H1 (cell line): ENCODE data around the gene SPECC1. TPM values are rescaled to one million over a fixed set of nuclear protein-coding genes. Genes with fewer than 3 reads are reported as not detected.

Experiments
- CTCF ChIA-PET: fragments of 300-600 bp; sonication (Branson Sonifier 250); formaldehyde crosslinking; loops from one replicate; lab custom pipeline; 2021; ENCODE audit not compliant: partially characterized antibody; lab: Charles Lee
- POLR2A ChIA-PET: fragments of 300-600 bp; sonication (Branson Sonifier 250); formaldehyde crosslinking; loops from one replicate; lab custom pipeline; 2021; ENCODE audit warnings: inconsistent platforms; ENCODE audit not compliant: partially characterized antibody; lab: Charles Lee
- DNase-seq, 2 experiments: peaks; one replicate each; pipeline versions ENCODE4 v3.0.0 to v3.0.0-alpha.2; 2010 to 2022; ENCODE audit warnings: low spot score in 2 of 2, low read depth in 1 of 2, mixed read lengths in 1 of 2
- FAIRE-seq: peaks from 2 replicates; lab custom pipeline; 2011; peaks lifted over from hg19 to GRCh38; lab: Jason Lieb, UNC
- H2AFZ ChIP-seq: 2 replicates; pipeline ENCODE4 v1.8.1; 2012; ENCODE audit warnings: low read length, inconsistent platforms
- H2AK5ac ChIP-seq: 2 replicates; pipeline ENCODE4 v1.6.1; 2013; ENCODE audit warnings: low read depth, low read length
- H2BK120ac ChIP-seq: replicated peaks from 2 replicates; pipeline ENCODE3; 2013; ENCODE audit warnings: low read depth, low read length, inconsistent platforms
- H2BK12ac ChIP-seq: 2 replicates; pipeline ENCODE4 v1.6.1; 2013; ENCODE audit warnings: low read depth, low read length
- H2BK15ac ChIP-seq: 2 replicates; pipeline ENCODE4 v1.6.1; 2013; ENCODE audit warnings: low read length
- H2BK20ac ChIP-seq: 2 replicates; pipeline ENCODE4 v1.6.1; 2013; ENCODE audit warnings: low read length
- H2BK5ac ChIP-seq: 2 replicates; pipeline ENCODE4 v1.6.1; 2013; ENCODE audit warnings: low read depth, low read length
- H3K14ac ChIP-seq: 2 replicates; pipeline ENCODE4 v1.6.1; 2013; ENCODE audit warnings: inconsistent platforms; ENCODE audit not compliant: insufficient read length
- H3K18ac ChIP-seq: 2 replicates; pipeline ENCODE4 v1.6.1; 2013; ENCODE audit warnings: low read length; ENCODE audit errors: extremely low read depth
- H3K23ac ChIP-seq: 2 replicates; pipeline ENCODE4 v1.6.1; 2013; ENCODE audit warnings: inconsistent platforms; ENCODE audit not compliant: insufficient read length
- H3K23me2 ChIP-seq: 2 replicates; pipeline ENCODE4 v1.6.1; 2013; ENCODE audit warnings: low read depth, low read length
- H3K27ac ChIP-seq: 2 replicates; pipeline ENCODE4 v1.6.1; 2011; ENCODE audit warnings: low read depth, low read length, inconsistent platforms
- H3K27me3 ChIP-seq, 4 experiments: replicated peaks in 1 of 4; 1 replicate in 1 of 4; 2 replicates in 3 of 4; pipeline versions ENCODE4 v1.6.1 to v1.8.1; 2011 to 2013; ENCODE audit warnings: low read length in 3 of 4, mild to moderate bottlenecking in 3 of 4, inconsistent platforms in 2 of 4, mixed read lengths in 2 of 4, moderate library complexity in 1 of 4; ENCODE audit not compliant: control insufficient read depth in 3 of 4, insufficient read depth in 3 of 4; ENCODE audit errors: extremely low read depth in 1 of 4
- H3K36me3 ChIP-seq, 4 experiments: 2 replicates each; pipeline versions ENCODE4 v1.6.1 to v1.8.1; 2011 to 2013; ENCODE audit warnings: mild to moderate bottlenecking in 4 of 4, low read length in 3 of 4, moderate library complexity in 2 of 4, control low read depth in 1 of 4, inconsistent platforms in 1 of 4; ENCODE audit not compliant: insufficient read depth in 4 of 4, control insufficient read depth in 2 of 4
- H3K4ac ChIP-seq: replicated peaks from 2 replicates; pipeline ENCODE3; 2013; ENCODE audit warnings: low read length, low read depth, mixed read lengths, inconsistent platforms; ENCODE audit not compliant: insufficient read length
- H3K4me1 ChIP-seq, 4 experiments: replicated peaks in 1 of 4; 1 replicate in 1 of 4; 2 replicates in 3 of 4; pipeline versions ENCODE4 v1.6.1 to v1.8.1; 2011 to 2013; ENCODE audit warnings: low read length in 3 of 4, inconsistent platforms in 2 of 4, mixed read lengths in 1 of 4; ENCODE audit not compliant: insufficient read depth in 4 of 4, control insufficient read depth in 3 of 4
- H3K4me2 ChIP-seq, 2 experiments: 2 replicates each; pipeline versions ENCODE4 v1.6.1 to v1.8.1; 2011 to 2013; ENCODE audit warnings: low read depth in 2 of 2, low read length in 2 of 2, control low read depth in 1 of 2, inconsistent platforms in 1 of 2, mild to moderate bottlenecking in 1 of 2; ENCODE audit not compliant: insufficient read depth in 1 of 2
- H3K4me3 ChIP-seq, 4 experiments: fragments of 200-600, 300-600 bp in 1 of 4; sonication (generic), shearing (Covaris generic), sonication (Bioruptor Twin) in 1 of 4; 2 replicates each; pipeline versions ENCODE4 v1.5.1 to v1.8.1; 2011 to 2016; ENCODE audit warnings: low read length in 4 of 4, low read depth in 3 of 4, control low read depth in 2 of 4, inconsistent platforms in 2 of 4, mild to moderate bottlenecking in 2 of 4, mixed read lengths in 1 of 4, moderate library complexity in 1 of 4; ENCODE audit not compliant: insufficient read depth in 2 of 4; ENCODE audit errors: extremely low read depth in 1 of 4
- H3K56ac ChIP-seq: replicated peaks from 2 replicates; pipeline ENCODE3; 2013; ENCODE audit warnings: low read depth, mild to moderate bottlenecking, mixed read lengths, low read length, inconsistent platforms; ENCODE audit not compliant: insufficient read length
- H3K79me1 ChIP-seq: 2 replicates; pipeline ENCODE4 v1.6.1; 2013; ENCODE audit warnings: low read depth, low read length, control low read depth
- H3K79me2 ChIP-seq, 2 experiments: 2 replicates each; pipeline versions ENCODE4 v1.6.1 to v1.8.1; 2012 to 2013; ENCODE audit warnings: low read length in 2 of 2, mild to moderate bottlenecking in 2 of 2, inconsistent platforms in 1 of 2; ENCODE audit not compliant: insufficient read depth in 2 of 2, control insufficient read depth in 1 of 2
- H3K9ac ChIP-seq, 4 experiments: replicated peaks in 1 of 4; 1 replicate in 1 of 4; 2 replicates in 3 of 4; pipeline versions ENCODE4 v1.6.1 to v1.8.1; 2011 to 2013; ENCODE audit warnings: low read depth in 3 of 4, low read length in 3 of 4, control low read depth in 2 of 4, mild to moderate bottlenecking in 2 of 4, moderate library complexity in 2 of 4, inconsistent platforms in 1 of 4; ENCODE audit errors: extremely low read depth in 1 of 4
- H3K9me3 ChIP-seq, 2 experiments: 2 replicates each; pipeline versions ENCODE4 v1.6.1 to v1.8.1; 2012 to 2013; ENCODE audit warnings: mild to moderate bottlenecking in 2 of 2, moderate library complexity in 2 of 2, control low read depth in 1 of 2, inconsistent platforms in 1 of 2, low read depth in 1 of 2, low read length in 1 of 2, mixed read lengths in 1 of 2; ENCODE audit not compliant: insufficient read depth in 2 of 2
- H4K20me1 ChIP-seq, 2 experiments: replicated peaks in 1 of 2; 2 replicates each; pipeline versions ENCODE3 to v1.8.1; 2011 to 2013; ENCODE audit warnings: inconsistent platforms in 2 of 2, low read length in 2 of 2, mild to moderate bottlenecking in 1 of 2; ENCODE audit not compliant: insufficient read depth in 2 of 2, control insufficient read depth in 1 of 2
- H4K5ac ChIP-seq: 2 replicates; pipeline ENCODE4 v1.6.1; 2013; ENCODE audit warnings: low read length, low read depth, mixed read lengths, inconsistent platforms; ENCODE audit not compliant: insufficient read length
- H4K8ac ChIP-seq: 2 replicates; pipeline ENCODE4 v1.8.0; 2013; ENCODE audit warnings: mild to moderate bottlenecking, moderate library complexity, low read length, inconsistent platforms; ENCODE audit not compliant: insufficient read depth; ENCODE audit errors: extremely low read depth
- H4K91ac ChIP-seq: replicated peaks from 2 replicates; pipeline ENCODE3; 2013; ENCODE audit warnings: low read length, mixed read lengths, inconsistent platforms; ENCODE audit not compliant: insufficient read length
- ASH2L ChIP-seq: fragments of 200-600, 300-600 bp; sonication (generic); IDR thresholded peaks from one replicate; pipeline ENCODE4 v1.7.1; 2017; ENCODE audit warnings: low read length
- CBX5 ChIP-seq: fragments of 300-800, 300-1000 bp; sonication (generic); IDR thresholded peaks from 2 replicates; pipeline ENCODE4 v1.7.1; 2016; ENCODE audit warnings: antibody characterized with exemption, low read length, low read depth
- GABPA ChIP-seq: IDR thresholded peaks from 2 replicates; pipeline ENCODE4 v1.6.1; 2011; ENCODE audit warnings: mild to moderate bottlenecking, low read length, moderate library complexity, borderline replicate concordance; ENCODE audit not compliant: insufficient read depth
- HDAC2 ChIP-seq, 2 experiments: fragments of 300-600 bp in 1 of 2; sonication (generic) in 1 of 2; IDR thresholded peaks; 2 replicates each; pipeline ENCODE4 v1.6.1; 2011 to 2012; ENCODE audit warnings: low read depth in 2 of 2, low read length in 2 of 2, mild to moderate bottlenecking in 2 of 2, moderate library complexity in 2 of 2, borderline replicate concordance in 1 of 2, inconsistent platforms in 1 of 2
- KDM4A ChIP-seq: IDR thresholded peaks from one replicate; pipeline ENCODE4 v1.7.1; 2012; ENCODE audit warnings: low read depth, mild to moderate bottlenecking, moderate library complexity, low read length, inconsistent platforms; ENCODE audit not compliant: severe bottlenecking
- TAF1 ChIP-seq: IDR thresholded peaks from 2 replicates; pipeline ENCODE4 v1.6.1; 2011; ENCODE audit warnings: mild to moderate bottlenecking, low read depth, low read length
- WGBS, 2 experiments: shearing (Covaris generic) in 1 of 2; methylation state at CpG; one replicate each; pipeline versions ENCODE4 v1.1.6 to v1.1.7; 2013 to 2015; ENCODE audit warnings: low lambda C conversion rate in 2 of 2, mixed read lengths in 2 of 2, inconsistent platforms in 1 of 2, low coverage in 1 of 2, missing lambda C conversion rate in 1 of 2; ENCODE audit not compliant: insufficient replicate concordance in 2 of 2, insufficient coverage in 1 of 2, insufficient read length in 1 of 2; ENCODE audit errors: extremely low coverage in 1 of 2, missing lambda C conversion rate in 1 of 2; 5-methylcytosine and 5-hydroxymethylcytosine counted together
- polyA plus RNA-seq, 7 experiments: library from polyadenylated mRNA; depleted of rRNA in 3 of 7; stranded (reverse) in 5 of 7; unstranded in 2 of 7; fragments of >200 nt in 5 of 7; fragments of 200-250 nt in 2 of 7; gene quantifications; 1 replicate in 5 of 7; 2 replicates in 1 of 7; 4 replicates in 1 of 7; pipeline versions ENCODE4 v1.2.1 to v1.2.3, GENCODE V29; 2011 to 2013; ENCODE audit warnings: missing spikeins in 2 of 7, mixed read lengths in 2 of 7
- total RNA-seq: library from RNA; stranded (reverse); fragmentation: NEBNext Ultra II Directional; extraction: Animal tissue kit (Norgen Biotek cat#: 25700); gene quantifications from 2 replicates; pipeline ENCODE4 v1.2.1, GENCODE V29; 2021
- TF ChIP-seq, protein P1 (sequence below): IDR thresholded peaks from 2 replicates; pipeline ENCODE4 v1.6.1; 2011; ENCODE audit warnings: low read length, improper control_type of control experiment
- TF ChIP-seq, protein P2 (sequence below): IDR thresholded peaks from 2 replicates; pipeline ENCODE4 v1.6.1; 2012; ENCODE audit warnings: inconsistent platforms

The SPECC1 gene
- total and polyA plus RNA-seq, 2 of the 8 experiments (the other 6 are each of a cell fraction or from before 2014, with no cell fraction given): 35.8 to 87.9 TPM

DNA sequence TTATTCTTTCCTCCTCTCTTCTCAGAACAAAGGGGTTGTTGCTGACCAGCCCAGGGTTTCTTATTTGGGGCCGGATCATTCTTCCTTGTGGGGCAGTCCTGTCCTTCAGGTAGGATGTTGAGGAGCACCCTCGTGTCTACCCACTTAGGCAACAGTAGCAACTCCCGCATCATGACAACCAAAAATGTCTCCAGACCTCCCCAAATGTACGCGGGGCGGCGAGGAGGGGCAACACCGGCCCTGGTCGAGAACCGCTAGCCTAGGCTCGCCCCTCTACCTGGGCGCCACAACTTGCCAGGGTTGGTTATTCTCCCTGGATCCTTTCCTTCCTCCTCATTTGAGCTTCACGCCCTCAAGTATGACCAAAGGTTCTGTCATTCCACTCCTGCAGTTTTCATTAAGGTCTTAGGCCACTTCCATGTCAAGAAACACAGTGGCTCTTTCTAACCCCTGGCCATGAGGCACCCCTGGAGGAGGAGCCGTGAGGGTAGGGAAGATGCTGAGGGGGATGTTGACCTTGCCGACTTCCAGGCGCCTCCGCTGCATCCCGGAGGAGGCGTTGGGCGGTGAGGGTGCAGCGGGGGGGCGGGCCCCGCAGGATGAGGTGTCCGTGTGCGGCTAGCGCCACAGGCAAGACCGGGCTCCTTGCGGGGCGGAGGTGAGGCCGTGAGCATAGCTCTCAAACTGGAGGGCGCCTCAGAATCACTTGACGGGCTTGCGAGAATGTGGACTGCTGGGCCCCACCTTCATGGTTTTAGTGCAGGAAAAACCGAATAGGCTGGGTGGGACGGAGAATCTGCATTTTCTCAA lies 712 bp upstream of the SPECC1 start:
- H3K9ac ChIP-seq: peak overlapping the region in 2 of 4 experiments; percentile 16 to 41; a peak in 4 of 7 replicates
- no peak overlapping the region for H3K4ac ChIP-seq
- H2BK20ac ChIP-seq: no peak overlapping the region
- H3K18ac ChIP-seq: peak overlapping the region; percentile 56; the same call in 1 of the 2 replicates
- H4K5ac ChIP-seq: peak overlapping the region; percentile 28
- H2AK5ac ChIP-seq: no peak overlapping the region
- peak overlapping the region; percentile 78 to 90 for H3K4me2 ChIP-seq
- H4K91ac ChIP-seq: peak overlapping the region; percentile 34
- H2BK5ac ChIP-seq: peak overlapping the region; percentile 23; the same call in 1 of the 2 replicates
- H3K23ac ChIP-seq: no peak overlapping the region
- H3K79me1 ChIP-seq: no peaks in the 10 kb centered on the region
- no peak overlapping the region for H3K27ac ChIP-seq
- no peaks in the 10 kb centered on the region for H3K9me3 ChIP-seq
- H3K14ac ChIP-seq: no peak overlapping the region
- peak overlapping the region; percentile 40 for H3K56ac ChIP-seq
- FAIRE-seq: no peak
- peak overlapping the region; percentile 54 to 88 (median 80) for H3K4me3 ChIP-seq
- DNase-seq: no peak
- H4K20me1 ChIP-seq: no peaks in the 10 kb centered on the region
- 0 out of 2 replicates have a peak overlapping the region, but pooled peaks have one; percentile 35 for H2BK12ac ChIP-seq
- 30% methylated on average over 35 of the region's 35 CpGs; no CpG with 5 or more reads in 1 of the 2 experiments for WGBS, 2 experiments
- no peak overlapping the region for H2BK120ac ChIP-seq
- H3K79me2 ChIP-seq: no peaks in the 10 kb centered on the region
- peak overlapping the region; percentile 81 for H4K8ac ChIP-seq
- peaks cover 13% of the 10 kb centered on the region; the same call in 1 of the 2 replicates for H3K23me2 ChIP-seq
- peaks cover 0 to 3% (median 0%) of the 10 kb centered on the region in 4 experiments; a peak in 1 of 7 replicates for H3K27me3 ChIP-seq
- H3K4me1 ChIP-seq: peaks cover 0 to 8% (median 3%) of the 10 kb centered on the region in 4 experiments; a peak in 4 of 7 replicates
- peak overlapping the region; percentile 99 for H2AFZ ChIP-seq
- CTCF ChIA-PET: interaction anchor here (0.6 to 3.5 kb wide), 23 partner anchors 8 to 1658 kb away, joined by 3 to 35 read pairs (median 3); no protein-coding TSS in a partner anchor
- H3K36me3 ChIP-seq: no peaks in the 10 kb centered on the region
- H2BK15ac ChIP-seq: peak overlapping the region; percentile 53; the same call in 1 of the 2 replicates
- POLR2A ChIA-PET: interaction anchor here (0.8 to 2.3 kb wide), 4 partner anchors 8 to 33 kb away, joined by 3 to 11 read pairs (median 6); partner anchors contain the start of gene AKAP10
- TF ChIP-seq KDM4A: peak; percentile 46
- no peak for TF ChIP-seq CBX5
- 0 out of 2 replicates have a peak, but pooled peaks have one; percentile 17 for TF ChIP-seq GABPA
- TF ChIP-seq, protein P1, sequence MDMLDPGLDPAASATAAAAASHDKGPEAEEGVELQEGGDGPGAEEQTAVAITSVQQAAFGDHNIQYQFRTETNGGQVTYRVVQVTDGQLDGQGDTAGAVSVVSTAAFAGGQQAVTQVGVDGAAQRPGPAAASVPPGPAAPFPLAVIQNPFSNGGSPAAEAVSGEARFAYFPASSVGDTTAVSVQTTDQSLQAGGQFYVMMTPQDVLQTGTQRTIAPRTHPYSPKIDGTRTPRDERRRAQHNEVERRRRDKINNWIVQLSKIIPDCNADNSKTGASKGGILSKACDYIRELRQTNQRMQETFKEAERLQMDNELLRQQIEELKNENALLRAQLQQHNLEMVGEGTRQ: no peak
- TF ChIP-seq, protein P2, sequence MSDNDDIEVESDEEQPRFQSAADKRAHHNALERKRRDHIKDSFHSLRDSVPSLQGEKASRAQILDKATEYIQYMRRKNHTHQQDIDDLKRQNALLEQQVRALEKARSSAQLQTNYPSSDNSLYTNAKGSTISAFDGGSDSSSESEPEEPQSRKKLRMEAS: peak; percentile 34; the same call in 1 of the 2 replicates
- no peak for TF ChIP-seq ASH2L
- TF ChIP-seq HDAC2 (IDR thresholded peaks at IDR 0.05; ENCODE audit: borderline replicate concordance in 1 of 2, low read depth in 2 of 2, low read length in 2 of 2): no peak; a peak in 1 of 4 replicates
- no peak for TF ChIP-seq TAF1
